ENCODE data around the gene CCDC50. TPM values are rescaled to one million over a fixed set of nuclear protein-coding genes. Genes with fewer than 3 reads are reported as not detected.

Gene CCDC50
- polyA plus RNA-seq, 4 donors = 66.0 to 74.3 (median 71.0) TPM

Other genes starting within 250 kb of the CCDC50 start
- gene OSTN, start 130.2 kb upstream of the CCDC50 start, polyA plus RNA-seq (ENCODE audit: insufficient read length in 4 of 4) = 10 to 100 TPM in 1 of 4 donors, 1 to 10 TPM in 3; 7.6 to 42.6 (median 8.6) TPM
- gene UTS2B, start 1.1 kb downstream of the CCDC50 start, polyA plus RNA-seq (ENCODE audit: insufficient read length in 4 of 4) = 1 to 10 TPM in 1 of 4 donors, under 1 TPM in 3; 0.55 to 1.4 (median 0.88) TPM
- gene PYDC2, start 131.8 kb downstream of the CCDC50 start, polyA plus RNA-seq (ENCODE audit: insufficient read length in 4 of 4) = not detected